Gastroesophageal sphincter (tissue), 4 donors: Measurements from ENCODE around the gene GNA14. TPM values are rescaled to one million over a fixed set of nuclear protein-coding genes. Genes with fewer than 3 reads are reported as not detected.

Experiments
- ATAC-seq: fragments of 150-250 bp; one replicate; pipeline ENCODE4 v1.9.1; 2016; ENCODE audit warnings: mild to moderate bottlenecking, moderate library complexity
- H3K27ac ChIP-seq, 4 donors: fragments of 200-600 bp; sonication (generic) in 3 of 4; 1 replicate in 3 of 4; 2 replicates in 1 of 4; pipeline ENCODE4 v1.5.1; 2016 to 2019
- H3K27me3 ChIP-seq: fragments of 200-600 bp; sonication (generic); one replicate; pipeline ENCODE4 v1.5.1; 2019
- H3K36me3 ChIP-seq, 2 donors: fragments of 200-600 bp; sonication (generic); one replicate each; pipeline ENCODE4 v1.5.1; 2019; ENCODE audit warnings: control low read depth in 1 of 2
- H3K4me1 ChIP-seq, 3 donors: fragments of 200-600 bp; sonication (generic); 1 replicate in 2 of 3; 2 replicates in 1 of 3; pipeline ENCODE4 v1.5.1; 2016 to 2019; ENCODE audit warnings: control low read depth in 2 of 3
- H3K4me3 ChIP-seq, 2 donors: fragments of 200-600 bp; sonication (generic); one replicate each; pipeline ENCODE4 v1.5.1; 2019; ENCODE audit warnings: mild to moderate bottlenecking in 1 of 2, moderate library complexity in 1 of 2
- H3K9me3 ChIP-seq, 3 donors: fragments of 200-600 bp; sonication (generic); one replicate each; pipeline ENCODE4 v1.5.1; 2017 to 2019; ENCODE audit warnings: control low read depth in 2 of 3
- EP300 ChIP-seq: sonication (generic); formaldehyde crosslinking; IDR thresholded peaks from one replicate; pipeline ENCODE4 v1.6.1; 2017; ENCODE audit warnings: antibody characterized with exemption, mild to moderate bottlenecking
- POLR2A ChIP-seq, 2 donors: fragments of 450-650 bp; IDR thresholded peaks; one replicate each; pipeline ENCODE4 v1.6.1; 2017; ENCODE audit warnings: antibody characterized with exemption in 2 of 2, mild to moderate bottlenecking in 2 of 2, moderate library complexity in 1 of 2
- POLR2AphosphoS5 ChIP-seq: sonication (generic); formaldehyde crosslinking; IDR thresholded peaks from one replicate; pipeline ENCODE4 v1.6.1; 2017; ENCODE audit warnings: antibody characterized with exemption
- WGBS, 2 donors: methylation state at CpG; one replicate each; pipeline ENCODE4 v1.1.5; 2018; ENCODE audit warnings: low coverage in 1 of 2; 5-methylcytosine and 5-hydroxymethylcytosine counted together
- total RNA-seq, 4 donors: library from RNA; depleted of rRNA; stranded (reverse); fragments of >200 nt; gene quantifications; one replicate each; pipeline ENCODE4 v1.1.0, GENCODE V29; 2016
- TF ChIP-seq, protein P1 (sequence below), 4 experiments: fragments of 200-600 bp in 2 of 4; fragments of 450-650 bp in 2 of 4; sonication (generic) in 1 of 4; IDR thresholded peaks; one replicate each; pipeline ENCODE4 v1.5.1; 2017 to 2019; ENCODE audit warnings: antibody characterized with exemption in 4 of 4, mild to moderate bottlenecking in 2 of 4, moderate library complexity in 2 of 4

Gene GNA14
- total RNA-seq, 4 donors from 2014 or later: 3.9 to 6.4 (median 5.1) TPM

DNA sequence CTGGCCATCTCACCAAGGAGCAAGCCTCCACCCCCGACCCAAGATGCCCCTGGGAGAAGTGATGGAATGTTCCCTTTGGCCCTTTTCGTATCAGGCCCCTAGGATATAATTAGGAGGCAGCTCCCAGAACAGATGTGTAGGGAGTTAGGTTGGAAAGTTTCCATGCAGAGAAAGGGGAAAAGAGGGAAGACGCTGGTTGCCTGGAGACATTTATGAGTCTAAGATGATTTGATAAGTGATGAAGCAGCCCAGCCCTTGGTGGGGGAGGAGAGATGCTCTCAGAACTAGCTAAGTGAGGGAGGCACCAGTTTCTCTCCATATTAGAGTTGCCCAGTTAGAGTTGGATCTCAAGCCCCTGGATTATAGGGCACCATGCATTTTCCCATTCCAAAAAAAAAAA, 137.5 kb downstream of the GNA14 start:
- TF ChIP-seq POLR2AphosphoS5: no peak
- no peak for TF ChIP-seq EP300
- ATAC-seq: no peak
- WGBS, 2 donors: 31 to 78% methylated on average over 1 of the region's 3 CpGs
- H3K36me3 ChIP-seq: no peaks in the 10 kb centered on the region
- peaks cover 0 to 39% (median 0%) of the 10 kb centered on the region in 3 donors for H3K4me1 ChIP-seq
- no peaks in the 10 kb centered on the region for H3K9me3 ChIP-seq
- no peaks in the 10 kb centered on the region for H3K27me3 ChIP-seq
- no peak overlapping the region for H3K4me3 ChIP-seq
- no peak overlapping the region for H3K27ac ChIP-seq

DNA sequence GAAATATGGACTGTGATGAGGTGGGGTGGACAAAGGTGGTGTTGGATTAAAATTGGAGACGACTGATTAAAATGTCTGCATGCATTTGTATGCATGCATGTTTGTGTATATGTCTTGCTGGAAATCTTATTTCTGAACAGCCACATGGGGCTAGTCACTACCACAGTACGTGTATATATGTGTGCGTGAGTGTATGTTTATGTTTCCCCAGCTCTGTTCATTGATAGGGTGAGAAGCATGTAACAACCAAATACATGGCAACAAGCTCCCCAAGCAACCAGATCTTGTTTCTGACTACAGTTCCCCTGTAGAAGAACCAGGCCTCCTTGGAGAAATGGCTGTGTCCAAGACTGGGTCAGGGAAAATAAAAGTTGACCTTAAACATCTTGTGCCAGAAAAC, 139.7 kb downstream of the GNA14 start:
- Histone ChIP-seq H3K4me1 (peaks cover 0 to 30% (median 0%) of the 10 kb centered on the region in 3 donors), H3K27ac (peak overlapping the region in 1 of 4 donors; percentile 51), H3K27me3 (no peaks in the 10 kb centered on the region), H3K9me3 (no peaks in the 10 kb centered on the region), H3K36me3 (no peaks in the 10 kb centered on the region), H3K4me3 (no peak overlapping the region)
- 74 to 76% methylated on average over 3 of the region's 3 CpGs for WGBS, 2 donors
- TF ChIP-seq POLR2A (IDR thresholded peaks at IDR 0.05) (no peak), EP300 (no peak), POLR2AphosphoS5 (no peak)
- TF ChIP-seq, protein P1, sequence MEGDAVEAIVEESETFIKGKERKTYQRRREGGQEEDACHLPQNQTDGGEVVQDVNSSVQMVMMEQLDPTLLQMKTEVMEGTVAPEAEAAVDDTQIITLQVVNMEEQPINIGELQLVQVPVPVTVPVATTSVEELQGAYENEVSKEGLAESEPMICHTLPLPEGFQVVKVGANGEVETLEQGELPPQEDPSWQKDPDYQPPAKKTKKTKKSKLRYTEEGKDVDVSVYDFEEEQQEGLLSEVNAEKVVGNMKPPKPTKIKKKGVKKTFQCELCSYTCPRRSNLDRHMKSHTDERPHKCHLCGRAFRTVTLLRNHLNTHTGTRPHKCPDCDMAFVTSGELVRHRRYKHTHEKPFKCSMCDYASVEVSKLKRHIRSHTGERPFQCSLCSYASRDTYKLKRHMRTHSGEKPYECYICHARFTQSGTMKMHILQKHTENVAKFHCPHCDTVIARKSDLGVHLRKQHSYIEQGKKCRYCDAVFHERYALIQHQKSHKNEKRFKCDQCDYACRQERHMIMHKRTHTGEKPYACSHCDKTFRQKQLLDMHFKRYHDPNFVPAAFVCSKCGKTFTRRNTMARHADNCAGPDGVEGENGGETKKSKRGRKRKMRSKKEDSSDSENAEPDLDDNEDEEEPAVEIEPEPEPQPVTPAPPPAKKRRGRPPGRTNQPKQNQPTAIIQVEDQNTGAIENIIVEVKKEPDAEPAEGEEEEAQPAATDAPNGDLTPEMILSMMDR (IDR thresholded peaks at IDR 0.05): no peak
- no peak for ATAC-seq

DNA sequence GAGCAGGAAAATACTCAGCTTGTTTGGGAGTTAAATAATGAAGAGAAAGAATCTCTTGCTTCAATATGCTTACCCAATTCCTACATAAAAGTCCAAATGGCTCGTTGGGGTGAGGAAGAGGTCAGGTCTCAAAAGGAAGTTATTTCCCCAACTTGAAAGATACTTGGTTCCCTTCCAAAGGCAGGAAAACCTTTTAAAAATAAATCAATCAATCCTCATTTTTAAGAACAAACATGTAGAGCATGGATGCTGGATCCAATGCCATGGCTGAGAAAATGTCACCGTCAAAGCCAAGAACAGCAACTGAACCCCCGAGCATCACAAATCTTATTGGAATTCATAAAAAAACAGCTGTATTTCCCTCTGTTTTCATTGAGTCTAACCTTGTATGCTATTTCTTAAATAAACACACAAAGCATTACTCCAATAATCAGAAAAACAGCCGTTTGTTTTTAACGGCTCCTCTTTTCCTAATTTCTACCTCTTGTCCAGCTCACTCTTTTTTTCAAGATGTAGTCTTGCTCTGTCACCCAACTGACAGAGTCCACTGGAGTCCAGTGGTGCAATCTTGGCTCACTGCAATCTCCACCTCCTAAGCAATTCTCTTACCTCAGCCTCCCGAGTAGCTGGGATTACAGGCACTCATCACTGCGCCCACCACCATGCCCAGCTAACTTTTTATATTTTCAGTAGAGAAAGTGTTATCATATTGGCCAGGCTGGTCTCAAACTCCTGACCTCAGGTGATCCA, 140.7 kb downstream of the GNA14 start:
- peak overlapping the region in 3 of 4 donors; percentile 31 to 68 (median 51) for H3K27ac ChIP-seq
- peak; percentile 76 for ATAC-seq
- no peak overlapping the region for H3K4me3 ChIP-seq
- TF ChIP-seq POLR2A (IDR thresholded peaks at IDR 0.05) (no peak), POLR2AphosphoS5 (peak; percentile 54), EP300 (no peak)
- no peaks in the 10 kb centered on the region for H3K36me3 ChIP-seq
- no peaks in the 10 kb centered on the region for H3K27me3 ChIP-seq
- H3K4me1 ChIP-seq: peaks cover 0 to 20% (median 0%) of the 10 kb centered on the region in 3 donors
- no peaks in the 10 kb centered on the region for H3K9me3 ChIP-seq
- WGBS, 2 donors: 26 to 45% methylated on average over 7 of the region's 7 CpGs

DNA sequence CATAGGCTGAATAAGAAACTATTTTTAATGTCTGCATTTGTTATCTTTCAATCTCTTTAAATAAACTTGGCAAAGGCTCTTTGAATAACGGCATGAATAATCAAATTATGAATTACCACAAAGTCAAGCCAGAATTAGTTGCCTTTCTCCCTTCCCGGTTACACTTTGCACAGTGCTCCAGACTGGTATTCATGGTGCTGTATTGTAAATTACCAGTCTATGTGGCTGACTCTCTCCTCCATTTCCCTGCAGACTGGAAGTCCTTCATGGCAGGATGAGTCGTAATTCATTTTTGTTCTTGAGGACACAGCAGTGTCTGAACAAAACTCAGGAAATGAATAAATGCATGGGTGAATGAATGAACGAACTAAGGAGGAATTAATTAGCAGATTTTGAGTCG, 142.9 kb downstream of the GNA14 start:
- no peak overlapping the region for H3K27ac ChIP-seq
- 66 to 74% methylated on average over 5 of the region's 5 CpGs for WGBS, 2 donors
- no peaks in the 10 kb centered on the region for H3K36me3 ChIP-seq
- TF ChIP-seq POLR2AphosphoS5: no peak
- TF ChIP-seq EP300: no peak
- no peak for TF ChIP-seq POLR2A (IDR thresholded peaks at IDR 0.05)
- TF ChIP-seq, protein P1 (IDR thresholded peaks at IDR 0.05): no peak
- peaks cover 0 to 20% (median 0%) of the 10 kb centered on the region in 3 donors for H3K4me1 ChIP-seq
- no peak for ATAC-seq
- H3K9me3 ChIP-seq: no peaks in the 10 kb centered on the region
- no peaks in the 10 kb centered on the region for H3K27me3 ChIP-seq
- no peak overlapping the region for H3K4me3 ChIP-seq

DNA sequence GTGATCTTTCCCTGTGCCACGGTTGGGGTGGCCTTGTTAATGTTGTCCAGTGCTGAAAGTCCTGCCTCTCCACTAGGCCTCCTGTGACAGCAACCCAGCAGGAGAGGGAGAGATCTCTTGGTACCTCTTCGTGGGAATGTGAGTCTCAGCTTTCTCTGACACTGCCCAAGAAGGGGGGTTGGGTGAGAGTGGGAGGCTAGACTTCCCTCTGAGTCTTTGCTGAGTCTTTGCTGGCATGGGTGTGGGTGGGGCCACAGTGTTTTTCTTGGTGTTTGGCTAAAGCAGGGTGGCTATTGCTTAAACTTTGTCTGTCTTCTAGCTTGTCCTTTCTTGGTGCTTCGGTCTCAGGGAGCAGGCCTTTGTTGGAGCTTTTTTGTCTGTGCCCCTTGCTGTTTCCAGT, 145.6 kb downstream of the GNA14 start:
- WGBS, 2 donors: 71 to 86% methylated on average over 1 to 2 of the region's 3 CpGs

More for the DNA sequence above, 145.6 kb downstream of the GNA14 start:
- Histone ChIP-seq H3K27ac (no peak overlapping the region), H3K4me1 (peaks cover 0 to 13% (median 0%) of the 10 kb centered on the region in 3 donors), H3K9me3 (no peaks in the 10 kb centered on the region), H3K36me3 (no peaks in the 10 kb centered on the region), H3K4me3 (no peak overlapping the region), H3K27me3 (no peaks in the 10 kb centered on the region)
- TF ChIP-seq POLR2AphosphoS5 (no peak), EP300 (no peak), POLR2A (IDR thresholded peaks at IDR 0.05) (no peak)
- TF ChIP-seq, protein P1 (IDR thresholded peaks at IDR 0.05): no peak
- ATAC-seq: no peak
